CD14-positive monocyte (primary cell): ENCODE data around the gene KCNK18. TPM values are rescaled to one million over a fixed set of nuclear protein-coding genes. Genes with fewer than 3 reads are reported as not detected.

Source experiments
- DNase-seq, 3 donors: peaks; one replicate each; pipeline ENCODE4 v3.0.0-alpha.2; 2011 to 2022
- H2AFZ ChIP-seq: 2 replicates; pipeline ENCODE4 v1.6.0; 2012; ENCODE audit warnings: mild to moderate bottlenecking, low read depth, low read length, inconsistent platforms; ENCODE audit not compliant: insufficient read depth, poor library complexity, severe bottlenecking
- H3K27ac ChIP-seq, 2 donors: 1 replicate in 1 of 2; 2 replicates in 1 of 2; pipeline ENCODE4 v1.5.1; 2012 to 2013; ENCODE audit warnings: low read length in 2 of 2, control low read depth in 1 of 2, inconsistent platforms in 1 of 2, low read depth in 1 of 2, mild to moderate bottlenecking in 1 of 2
- H3K27me3 ChIP-seq, 2 donors: one replicate each; pipeline versions ENCODE4 v1.6.0 to v1.6.1; 2011 to 2013; ENCODE audit warnings: low read length in 2 of 2; ENCODE audit not compliant: control insufficient read depth in 2 of 2, insufficient read depth in 2 of 2
- H3K36me3 ChIP-seq, 2 donors: replicated peaks in 1 of 2; 1 replicate in 1 of 2; 2 replicates in 1 of 2; pipeline versions ENCODE4 v1.5.1 to v1.6.1; 2012 to 2013; ENCODE audit warnings: low read length in 2 of 2, control low read depth in 1 of 2, inconsistent platforms in 1 of 2, mild to moderate bottlenecking in 1 of 2; ENCODE audit not compliant: insufficient read depth in 2 of 2, control insufficient read depth in 1 of 2
- H3K4me1 ChIP-seq, 2 donors: 1 replicate in 1 of 2; 2 replicates in 1 of 2; pipeline versions ENCODE4 v1.5.1 to v1.6.1; 2012 to 2013; ENCODE audit warnings: low read length in 2 of 2, control low read depth in 1 of 2, inconsistent platforms in 1 of 2, mild to moderate bottlenecking in 1 of 2, moderate library complexity in 1 of 2; ENCODE audit not compliant: insufficient read depth in 2 of 2, control insufficient read depth in 1 of 2
- H3K4me2 ChIP-seq: replicated peaks from 2 replicates; pipeline ENCODE3; 2012; ENCODE audit warnings: low read length, moderate library complexity, mild to moderate bottlenecking; ENCODE audit not compliant: poor library complexity, severe bottlenecking; ENCODE audit errors: extremely low read depth
- H3K4me3 ChIP-seq, 3 experiments: fragments of 200-600 bp in 1 of 3; sonication (generic) in 1 of 3; replicated peaks in 1 of 3; 1 replicate in 2 of 3; 2 replicates in 1 of 3; pipeline ENCODE4 v1.5.1; 2011 to 2013; ENCODE audit warnings: low read length in 3 of 3, mild to moderate bottlenecking in 3 of 3, control low read depth in 2 of 3, low read depth in 2 of 3, inconsistent platforms in 1 of 3, moderate library complexity in 1 of 3
- H3K79me2 ChIP-seq: 2 replicates; pipeline ENCODE4 v1.6.0; 2012; ENCODE audit warnings: mild to moderate bottlenecking, control low read depth, inconsistent platforms, low read length, moderate library complexity; ENCODE audit not compliant: insufficient read depth
- H3K9ac ChIP-seq: 2 replicates; pipeline ENCODE4 v1.6.0; 2017; ENCODE audit warnings: low read length, mild to moderate bottlenecking; ENCODE audit not compliant: insufficient read depth, poor library complexity, severe bottlenecking
- H3K9me3 ChIP-seq, 2 donors: replicated peaks in 1 of 2; 1 replicate in 1 of 2; 2 replicates in 1 of 2; pipeline versions ENCODE4 v1.5.1 to v1.6.1; 2012 to 2013; ENCODE audit warnings: low read length in 2 of 2, control low read depth in 1 of 2; ENCODE audit not compliant: control insufficient read depth in 1 of 2, insufficient read depth in 1 of 2
- H4K20me1 ChIP-seq: 2 replicates; pipeline ENCODE4 v1.6.0; 2012; ENCODE audit warnings: mild to moderate bottlenecking, low read length, control low read depth, moderate library complexity; ENCODE audit not compliant: insufficient read depth
- H3K27ac Mint-ChIP-seq, 7 donors: one replicate each; pipeline ENCODE4 v1.8.0; 2020; ENCODE audit warnings: mild to moderate bottlenecking in 7 of 7, mixed read lengths in 7 of 7, moderate library complexity in 6 of 7, inconsistent platforms in 2 of 7
- H3K27me3 Mint-ChIP-seq, 3 donors: one replicate each; pipeline ENCODE4 v1.8.0; 2021 to 2022; ENCODE audit warnings: low read depth in 3 of 3, mild to moderate bottlenecking in 3 of 3, mixed read lengths in 3 of 3, moderate library complexity in 3 of 3, inconsistent platforms in 1 of 3
- H3K36me3 Mint-ChIP-seq, 2 donors: one replicate each; pipeline ENCODE4 v1.8.0; 2020; ENCODE audit warnings: mixed read lengths in 2 of 2, inconsistent platforms in 1 of 2, mild to moderate bottlenecking in 1 of 2
- H3K4me1 Mint-ChIP-seq: one replicate; pipeline ENCODE4 v1.8.0; 2020; ENCODE audit warnings: mild to moderate bottlenecking, mixed read lengths
- H3K4me3 Mint-ChIP-seq, 2 donors: one replicate each; pipeline ENCODE4 v1.8.0; 2020; ENCODE audit warnings: mild to moderate bottlenecking in 2 of 2, mixed read lengths in 2 of 2, moderate library complexity in 1 of 2
- H3K9me3 Mint-ChIP-seq, 7 donors: one replicate each; pipeline ENCODE4 v1.8.0; 2020 to 2022; ENCODE audit warnings: mixed read lengths in 7 of 7, mild to moderate bottlenecking in 6 of 7, moderate library complexity in 6 of 7, inconsistent platforms in 2 of 7
- CTCF ChIP-seq: fragments of 200-600 bp; IDR thresholded peaks from one replicate; pipeline ENCODE4 v1.8.0; 2022; ENCODE audit warnings: antibody characterized with exemption, mild to moderate bottlenecking
- WGBS: methylation state at CpG from one replicate; pipeline ENCODE4 v1.1.5; 2013; ENCODE audit warnings: missing lambda C conversion rate; ENCODE audit not compliant: insufficient coverage; 5-methylcytosine and 5-hydroxymethylcytosine counted together
- intact Hi-C, 2 donors: fragments of 100-400 bp; cut with micrococcal nuclease; formaldehyde crosslinking; loops; one replicate each; pipeline versions ENCODE4 v1.15.0 to v1.15.1; 2023
- polyA plus RNA-seq, 3 donors: library from polyadenylated mRNA; depleted of rRNA in 1 of 3; unstranded in 2 of 3; stranded (reverse) in 1 of 3; fragments of 300-500 nt in 2 of 3; fragments of >200 nt in 1 of 3; fragmentation: Illumina TruSeq in 2 of 3; gene quantifications; 1 replicate in 2 of 3; 2 replicates in 1 of 3; pipeline ENCODE4 v1.2.3, GENCODE V29; 2012 to 2021

KCNK18 gene
- polyA plus RNA-seq, 3 donors = not detected

GRCh38 chr10:117237401-117237991, 40.2 kb downstream of the KCNK18 start:
- WGBS = 33% methylated on average over 2 of the region's 5 CpGs
- H3K36me3 ChIP-seq = no peaks in the 10 kb centered on the region
- Mint-ChIP-seq H3K9me3 (peaks cover 7 to 37% (median 17%) of the 10 kb centered on the region in 7 donors), H3K4me1 (peaks cover 6% of the 10 kb centered on the region), H3K27me3 (peaks cover 25 to 48% (median 38%) of the 10 kb centered on the region in 3 donors), H3K4me3 (no peak overlapping the region), H3K27ac (peak overlapping the region in 6 of 7 donors; percentile 50 to 87 (median 70)), H3K36me3 (peaks cover 0 to 2% of the 10 kb centered on the region in 2 donors)
- no peak overlapping the region for H3K9ac ChIP-seq
- H3K4me2 ChIP-seq = no peak overlapping the region
- H4K20me1 ChIP-seq = no peaks in the 10 kb centered on the region
- peaks cover 23 to 26% of the 10 kb centered on the region in 2 donors for H3K27me3 ChIP-seq
- no peaks in the 10 kb centered on the region for H3K79me2 ChIP-seq
- TF ChIP-seq CTCF = no peak
- peak; percentile 76 to 91 (median 85) for DNase-seq
- H3K27ac ChIP-seq = peak overlapping the region in 1 of 2 donors; percentile 44
- H3K9me3 ChIP-seq = peaks cover 12 to 15% of the 10 kb centered on the region in 2 donors
- H2AFZ ChIP-seq = no peak overlapping the region
- H3K4me1 ChIP-seq = peaks cover 0 to 13% of the 10 kb centered on the region in 2 donors
- intact Hi-C loops = loop anchor here in 1 of 2 donors (5.0 kb wide), 1 partner anchor 205 kb away; no protein-coding TSS in a partner anchor
- no peak overlapping the region for H3K4me3 ChIP-seq

GRCh38 chr10:117239051-117239450, 41.8 kb downstream of the KCNK18 start:
- Histone ChIP-seq H3K27me3 (peaks cover 29 to 39% of the 10 kb centered on the region in 2 donors), H3K79me2 (no peaks in the 10 kb centered on the region), H3K4me3 (no peak overlapping the region), H3K27ac (no peak overlapping the region), H4K20me1 (no peaks in the 10 kb centered on the region), H3K4me1 (peaks cover 0 to 13% of the 10 kb centered on the region in 2 donors), H3K9ac (no peak overlapping the region), H3K9me3 (peaks cover 12 to 15% of the 10 kb centered on the region in 2 donors), H3K4me2 (no peak overlapping the region), H3K36me3 (no peaks in the 10 kb centered on the region), H2AFZ (no peak overlapping the region)
- Mint-ChIP-seq H3K27me3 (peaks cover 37 to 59% (median 50%) of the 10 kb centered on the region in 3 donors), H3K4me1 (peaks cover 6% of the 10 kb centered on the region), H3K27ac (no peak overlapping the region), H3K9me3 (peaks cover 7 to 37% (median 17%) of the 10 kb centered on the region in 7 donors), H3K4me3 (no peak overlapping the region), H3K36me3 (peaks cover 0 to 2% of the 10 kb centered on the region in 2 donors)
- WGBS = 100% methylated on average over 6 of the region's 8 CpGs
- TF ChIP-seq CTCF = no peak
- DNase-seq = no peak
- intact Hi-C loops = loop anchor here in 1 of 2 donors (5.0 kb wide), 1 partner anchor 203 kb away; no protein-coding TSS in a partner anchor
